CD4-positive, alpha-beta memory T cell (primary cell): Measurements from ENCODE around the gene CDH16. TPM values are rescaled to one million over a fixed set of nuclear protein-coding genes. Genes with fewer than 3 reads are reported as not detected.
A peak's percentile ranks its signal among the peaks of the same experiment; 100 is the strongest.

Source experiments
- CTCF ChIA-PET: fragments of 350-600 bp; sonication (Branson Sonifier 250); formaldehyde crosslinking; loops from one replicate; lab custom pipeline; 2021; ENCODE audit warnings: inconsistent platforms; ENCODE audit not compliant: partially characterized antibody; lab: Charles Lee
- POLR2A ChIA-PET: fragments of 350-600 bp; sonication (Branson Sonifier 250); formaldehyde crosslinking; loops from one replicate; lab custom pipeline; 2021; ENCODE audit not compliant: partially characterized antibody; lab: Charles Lee
- DNase-seq, 5 donors: peaks; one replicate each; pipeline versions ENCODE4 v3.0.0 to v3.0.0-alpha.2; 2020 to 2022; ENCODE audit warnings: mixed read lengths in 1 of 5
- H3K27ac ChIP-seq: one replicate; pipeline ENCODE4 v1.7.0; 2013; ENCODE audit warnings: low read depth, low read length
- H3K27me3 ChIP-seq: 2 replicates; pipeline ENCODE4 v1.7.0; 2013; ENCODE audit warnings: mild to moderate bottlenecking, low read length, moderate library complexity; ENCODE audit not compliant: insufficient read depth
- H3K36me3 ChIP-seq: 2 replicates; pipeline ENCODE4 v1.7.0; 2013; ENCODE audit warnings: mild to moderate bottlenecking, low read length, moderate library complexity; ENCODE audit not compliant: insufficient read depth
- H3K4me1 ChIP-seq: 2 replicates; pipeline ENCODE4 v1.7.0; 2013; ENCODE audit warnings: mild to moderate bottlenecking, low read length, moderate library complexity; ENCODE audit not compliant: insufficient read depth
- H3K4me3 ChIP-seq, 2 donors: one replicate each; pipeline ENCODE4 v1.7.0; 2013; ENCODE audit warnings: low read length in 2 of 2, mild to moderate bottlenecking in 1 of 2
- H3K9me3 ChIP-seq, 2 donors: one replicate each; pipeline ENCODE4 v1.7.0; 2013; ENCODE audit warnings: low read length in 2 of 2, control low read depth in 1 of 2; ENCODE audit not compliant: control insufficient read depth in 1 of 2
- H3K27ac Mint-ChIP-seq, 7 donors: one replicate each; pipeline ENCODE4 v1.8.0; 2020 to 2021; ENCODE audit warnings: mixed read lengths in 7 of 7, mild to moderate bottlenecking in 6 of 7, inconsistent platforms in 3 of 7, moderate library complexity in 3 of 7
- H3K27me3 Mint-ChIP-seq, 2 donors: one replicate each; pipeline ENCODE4 v1.8.0; 2020 to 2021; ENCODE audit warnings: mixed read lengths in 2 of 2
- H3K36me3 Mint-ChIP-seq, 2 donors: one replicate each; pipeline ENCODE4 v1.8.0; 2020 to 2021; ENCODE audit warnings: mixed read lengths in 2 of 2, inconsistent platforms in 1 of 2, mild to moderate bottlenecking in 1 of 2
- H3K4me1 Mint-ChIP-seq, 4 donors: one replicate each; pipeline ENCODE4 v1.8.0; 2020 to 2021; ENCODE audit warnings: mixed read lengths in 4 of 4, mild to moderate bottlenecking in 1 of 4
- H3K4me3 Mint-ChIP-seq, 8 donors: one replicate each; pipeline ENCODE4 v1.8.0; 2020 to 2021; ENCODE audit warnings: mixed read lengths in 8 of 8, mild to moderate bottlenecking in 7 of 8, moderate library complexity in 6 of 8, inconsistent platforms in 3 of 8
- H3K9me3 Mint-ChIP-seq, 8 donors: one replicate each; pipeline ENCODE4 v1.8.0; 2020 to 2021; ENCODE audit warnings: mixed read lengths in 8 of 8, mild to moderate bottlenecking in 5 of 8, inconsistent platforms in 3 of 8, moderate library complexity in 1 of 8
- intact Hi-C: fragments of 100-400 bp; cut with micrococcal nuclease; formaldehyde crosslinking; loops from one replicate; pipeline ENCODE4 v1.15.1; 2023
- polyA plus RNA-seq, 2 donors: library from polyadenylated mRNA; unstranded; fragments of 300-500 nt; fragmentation: Illumina TruSeq; gene quantifications; one replicate each; pipeline ENCODE4 v1.2.3, GENCODE V29; 2021
- total RNA-seq, 2 experiments: library from RNA; stranded (reverse); gene quantifications; one replicate each; pipeline ENCODE4 v1.2.3, GENCODE V29; 2021

CDH16 gene
- total and polyA plus RNA-seq, 4 experiments from 2014 or later, result not detected

DNA sequence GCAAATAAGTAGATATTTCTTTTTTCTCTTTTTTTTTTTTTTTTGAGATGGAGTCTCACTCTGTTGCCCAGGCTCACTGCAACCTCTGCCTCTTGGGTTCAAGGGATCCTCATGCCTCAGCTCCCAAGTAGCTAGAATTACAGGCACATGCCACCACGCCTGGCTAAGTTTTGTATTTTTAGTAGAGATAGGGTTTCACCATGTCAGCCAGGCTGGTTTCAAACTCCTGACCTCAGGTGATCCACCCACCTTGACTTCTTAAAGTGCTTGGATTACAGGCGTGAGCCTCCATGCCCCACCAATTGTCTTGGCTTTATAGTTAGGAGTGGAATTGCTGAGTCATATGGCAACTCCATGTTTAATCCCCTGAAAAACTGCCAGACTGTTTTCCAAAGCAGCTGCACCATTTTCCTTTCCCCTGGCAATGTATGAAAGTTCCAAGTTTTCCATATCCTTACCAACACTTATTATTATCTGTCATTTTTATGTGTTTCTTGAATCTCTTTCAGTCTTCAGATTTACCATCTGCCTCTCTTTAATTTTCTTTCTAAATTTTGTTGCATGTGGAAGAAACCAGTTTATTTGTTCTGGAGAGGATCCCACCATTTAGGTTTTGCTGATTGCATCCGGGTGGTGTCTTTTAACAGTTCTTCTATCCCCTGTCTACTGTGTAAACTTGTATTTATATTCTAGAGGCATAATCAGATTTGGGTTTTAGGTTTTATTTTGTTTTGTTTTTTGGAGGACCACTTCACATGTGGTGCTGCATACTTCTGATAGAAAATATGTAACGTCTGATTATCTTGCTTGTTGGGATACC is 32.5 kb upstream of the CDH16 start:
- Mint-ChIP-seq H3K9me3 (peaks cover 0 to 8% (median 4%) of the 10 kb centered on the region in 8 donors), H3K27me3 (peaks cover 33 to 39% of the 10 kb centered on the region in 2 donors), H3K27ac (no peak overlapping the region), H3K4me3 (no peak overlapping the region), H3K4me1 (peaks cover 9 to 24% (median 13%) of the 10 kb centered on the region in 4 donors), H3K36me3 (peaks cover 3 to 5% of the 10 kb centered on the region in 2 donors)
- Histone ChIP-seq H3K9me3 (no peaks in the 10 kb centered on the region), H3K4me3 (no peak overlapping the region), H3K4me1 (peaks cover 11% of the 10 kb centered on the region), H3K36me3 (no peaks in the 10 kb centered on the region), H3K27ac (no peak overlapping the region), H3K27me3 (peaks cover 16% of the 10 kb centered on the region)
- POLR2A ChIA-PET, result no interaction called here
- CTCF ChIA-PET, result no interaction called here
- no peak for DNase-seq
- intact Hi-C loops, result loop anchor here (5.0 kb wide), 1 partner anchor 516 kb away; no protein-coding TSS in a partner anchor

DNA sequence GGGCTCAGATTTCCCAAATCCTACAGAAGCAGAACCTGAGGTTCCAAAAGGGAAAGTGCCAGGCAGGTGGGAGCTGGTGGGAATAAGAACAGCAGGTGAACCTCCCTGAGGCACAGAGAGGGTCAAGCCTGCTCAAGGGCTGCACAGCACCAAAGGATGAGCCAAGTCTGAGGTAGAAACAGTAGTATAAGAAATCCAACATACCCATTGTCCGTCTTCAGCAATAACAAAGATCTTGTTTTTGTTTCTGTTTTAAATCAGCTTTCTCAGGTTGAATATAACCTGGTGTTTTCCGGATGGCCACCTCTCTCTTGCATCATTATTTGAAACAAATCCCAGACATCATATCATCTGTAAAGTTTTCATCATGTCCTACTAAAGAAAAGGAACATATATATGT is 31.8 kb upstream of the CDH16 start:
- DNase-seq, result no peak
- intact Hi-C loops, result loop anchor here (5.0 kb wide), 1 partner anchor 517 kb away; no protein-coding TSS in a partner anchor
- Mint-ChIP-seq H3K9me3 (peaks cover 0 to 8% (median 4%) of the 10 kb centered on the region in 8 donors), H3K27ac (no peak overlapping the region), H3K27me3 (peaks cover 33 to 39% of the 10 kb centered on the region in 2 donors), H3K36me3 (peaks cover 3 to 5% of the 10 kb centered on the region in 2 donors), H3K4me3 (peak overlapping the region in 2 of 8 donors; percentile 13 to 16), H3K4me1 (peaks cover 9 to 24% (median 13%) of the 10 kb centered on the region in 4 donors)
- peaks cover 11% of the 10 kb centered on the region for H3K4me1 ChIP-seq
- no peaks in the 10 kb centered on the region for H3K36me3 ChIP-seq
- POLR2A ChIA-PET, result no interaction called here
- H3K9me3 ChIP-seq, result no peaks in the 10 kb centered on the region
- no peak overlapping the region for H3K27ac ChIP-seq
- H3K4me3 ChIP-seq, result no peak overlapping the region
- peaks cover 16% of the 10 kb centered on the region for H3K27me3 ChIP-seq
- CTCF ChIA-PET, result interaction anchor here (0.7 kb wide), 1 partner anchor 203 kb away, joined by 3 read pairs; no protein-coding TSS in a partner anchor

DNA sequence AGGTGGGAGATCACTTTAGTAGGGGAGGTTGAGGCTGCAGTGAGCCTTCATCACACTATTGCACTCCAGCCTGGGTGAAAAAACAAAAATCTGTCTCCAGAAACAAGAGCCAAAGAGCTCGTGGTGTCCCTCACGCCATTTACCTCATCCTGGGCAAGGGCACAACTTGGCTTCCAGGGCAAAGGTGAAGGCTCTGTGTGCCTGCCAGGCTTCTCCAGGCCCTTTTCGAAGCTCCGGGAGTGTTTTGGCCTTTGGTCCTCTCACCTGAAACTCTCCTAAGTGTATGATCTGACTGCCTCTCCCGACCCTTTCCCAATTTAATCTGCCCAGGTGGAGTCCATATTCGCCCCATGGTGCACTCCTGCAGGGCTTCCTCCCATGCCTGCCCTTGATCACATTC is 30.8 kb upstream of the CDH16 start:
- H3K27me3 ChIP-seq, result peaks cover 16% of the 10 kb centered on the region
- DNase-seq, result peak in 1 of 5 donors; percentile 2
- H3K36me3 Mint-ChIP-seq, result peaks cover 3 to 5% of the 10 kb centered on the region in 2 donors
- peak overlapping the region in 4 of 8 donors; percentile 29 to 71 (median 48) for H3K4me3 Mint-ChIP-seq
- no peaks in the 10 kb centered on the region for H3K9me3 ChIP-seq
- ChIA-PET CTCF (no interaction called here), POLR2A (no interaction called here)
- H3K4me1 ChIP-seq, result peaks cover 11% of the 10 kb centered on the region
- no peak overlapping the region for H3K4me3 ChIP-seq
- H3K9me3 Mint-ChIP-seq, result peaks cover 0 to 8% (median 4%) of the 10 kb centered on the region in 8 donors
- H3K4me1 Mint-ChIP-seq, result peaks cover 9 to 24% (median 13%) of the 10 kb centered on the region in 4 donors
- H3K27ac Mint-ChIP-seq, result no peak overlapping the region
- H3K27me3 Mint-ChIP-seq, result peaks cover 33 to 39% of the 10 kb centered on the region in 2 donors
- H3K36me3 ChIP-seq, result no peaks in the 10 kb centered on the region
- intact Hi-C loops, result no loop called here
- H3K27ac ChIP-seq, result no peak overlapping the region

DNA sequence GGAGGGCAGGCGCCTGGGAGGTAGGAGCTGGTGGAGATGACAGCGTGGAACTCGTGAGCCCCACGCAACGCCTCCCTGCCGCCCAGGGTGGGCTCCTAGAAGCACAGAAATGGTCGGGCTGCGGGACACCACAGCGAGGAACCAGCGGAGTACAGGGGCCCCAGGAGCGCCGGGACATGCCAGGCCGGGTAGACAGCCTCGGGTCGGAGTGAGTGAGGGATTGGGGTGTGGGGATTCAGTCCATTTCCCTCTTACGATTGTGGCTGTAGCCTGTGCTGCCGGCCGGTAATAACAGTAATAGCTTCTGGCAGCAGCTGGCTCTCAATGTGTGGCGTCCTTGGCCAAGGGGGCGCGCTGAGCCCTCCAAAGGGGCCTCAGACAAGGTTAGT is 30.1 kb upstream of the CDH16 start:
- CTCF ChIA-PET, result no interaction called here
- intact Hi-C loops, result no loop called here
- H3K27me3 ChIP-seq, result peaks cover 16% of the 10 kb centered on the region
- DNase-seq, result no peak
- POLR2A ChIA-PET, result no interaction called here
- H3K27ac ChIP-seq, result no peak overlapping the region
- no peak overlapping the region for H3K27ac Mint-ChIP-seq
- no peak overlapping the region for H3K4me3 ChIP-seq
- H3K36me3 ChIP-seq, result peaks cover 3% of the 10 kb centered on the region
- H3K9me3 Mint-ChIP-seq, result peaks cover 0 to 8% (median 4%) of the 10 kb centered on the region in 8 donors
- H3K4me1 Mint-ChIP-seq, result peaks cover 9 to 24% (median 13%) of the 10 kb centered on the region in 4 donors
- H3K4me3 Mint-ChIP-seq, result peak overlapping the region; percentile 86 to 96 (median 90)
- H3K36me3 Mint-ChIP-seq, result peaks cover 5 to 7% of the 10 kb centered on the region in 2 donors
- peaks cover 31 to 37% of the 10 kb centered on the region in 2 donors for H3K27me3 Mint-ChIP-seq
- no peaks in the 10 kb centered on the region for H3K9me3 ChIP-seq
- peaks cover 11% of the 10 kb centered on the region for H3K4me1 ChIP-seq

DNA sequence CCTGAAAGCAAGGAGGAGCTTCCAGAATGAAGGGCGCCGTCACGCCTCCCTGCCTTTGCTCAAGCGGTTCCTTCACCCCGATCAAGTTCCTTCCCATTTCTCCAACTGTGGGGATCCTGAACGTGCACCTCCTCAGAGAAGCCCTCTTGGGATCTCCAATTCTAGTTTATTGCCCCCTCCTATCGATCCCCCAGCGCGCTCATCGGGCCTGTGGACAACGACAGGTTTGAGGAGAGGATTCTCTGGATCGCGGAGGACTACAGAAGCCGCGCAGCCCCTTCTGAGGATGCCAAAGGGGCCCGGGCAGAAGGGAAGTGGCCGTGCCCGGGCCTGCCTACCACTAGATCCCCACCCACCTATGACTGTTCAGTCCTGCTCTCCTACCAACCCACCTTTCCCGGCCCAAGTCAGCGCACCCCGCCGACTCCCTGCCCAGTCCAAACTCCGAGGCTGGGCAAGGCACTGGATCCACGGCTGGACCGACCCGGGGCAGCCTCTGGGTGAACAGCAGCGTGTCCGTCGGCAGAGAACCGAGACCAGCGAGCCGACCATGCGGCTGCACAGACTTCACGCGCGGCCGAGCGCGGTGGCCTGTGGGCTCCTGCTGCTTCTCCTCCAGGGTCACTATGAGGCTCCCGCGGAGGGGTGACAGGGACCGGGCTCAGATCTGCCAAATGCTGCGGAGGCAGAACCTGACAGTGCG is 29.6 kb upstream of the CDH16 start:
- CTCF ChIA-PET, result interaction anchor here (1.2 kb wide), 1 partner anchor 10 kb away, joined by 6 read pairs; no protein-coding TSS in a partner anchor
- H3K27me3 Mint-ChIP-seq, result peaks cover 30 to 34% of the 10 kb centered on the region in 2 donors
- peak overlapping the region; percentile 86 to 96 (median 90) for H3K4me3 Mint-ChIP-seq
- Histone ChIP-seq H3K4me1 (peaks cover 11% of the 10 kb centered on the region), H3K27me3 (peaks cover 16% of the 10 kb centered on the region), H3K9me3 (no peaks in the 10 kb centered on the region), H3K36me3 (peaks cover 8% of the 10 kb centered on the region), H3K27ac (no peak overlapping the region), H3K4me3 (peak overlapping the region; percentile 42 to 60)
- peaks cover 5 to 7% of the 10 kb centered on the region in 2 donors for H3K36me3 Mint-ChIP-seq
- POLR2A ChIA-PET, result interaction anchor here (1.4 kb wide), 1 partner anchor 14 kb away, joined by 6 read pairs; the partner anchor contains the start of gene CIAO2B
- H3K4me1 Mint-ChIP-seq, result peaks cover 9 to 24% (median 13%) of the 10 kb centered on the region in 4 donors
- intact Hi-C loops, result no loop called here
- H3K27ac Mint-ChIP-seq, result peak overlapping the region in 2 of 7 donors; percentile 88 to 89
- peaks cover 0 to 8% (median 4%) of the 10 kb centered on the region in 8 donors for H3K9me3 Mint-ChIP-seq
- peak in 1 of 5 donors; percentile 33 for DNase-seq

DNA sequence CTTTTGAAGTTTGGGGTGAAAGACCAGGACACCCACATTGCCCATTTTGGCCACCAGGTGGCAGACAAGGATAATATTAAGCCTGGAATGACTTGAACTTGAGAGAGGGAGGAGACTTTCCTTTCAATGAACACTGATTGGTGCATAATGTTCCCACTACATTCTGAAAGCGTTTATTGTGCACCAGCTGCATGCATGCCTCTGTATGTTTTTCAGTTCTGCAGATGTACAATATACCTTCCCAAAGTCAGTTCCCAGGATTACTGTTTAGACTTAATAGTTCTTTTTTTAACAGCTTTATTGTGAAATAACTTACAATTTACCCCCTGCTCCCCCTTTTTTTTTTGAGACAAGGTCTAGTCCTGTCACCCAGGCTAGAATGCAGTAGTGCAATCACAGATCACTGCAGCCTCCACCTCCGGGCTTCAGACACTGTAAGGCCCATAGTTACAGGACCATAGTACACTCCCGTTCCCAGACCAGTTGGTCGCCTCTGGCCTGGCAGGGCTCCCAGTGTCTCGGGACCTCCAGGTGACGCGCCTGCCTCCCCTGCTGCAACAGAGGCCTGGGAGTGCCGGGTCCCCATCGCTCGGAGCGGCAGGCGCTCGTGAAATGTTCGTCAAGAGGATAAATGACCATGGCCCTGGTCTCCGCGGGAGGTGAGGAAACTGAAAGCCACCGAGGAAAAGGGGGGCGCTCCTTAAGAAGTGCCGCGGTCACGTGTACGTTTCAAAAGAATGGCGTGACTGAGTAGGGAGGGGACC is 28.8 kb upstream of the CDH16 start:
- peaks cover 26 to 27% of the 10 kb centered on the region in 2 donors for H3K27me3 Mint-ChIP-seq
- H3K36me3 ChIP-seq, result peaks cover 16% of the 10 kb centered on the region
- peaks cover 10 to 13% of the 10 kb centered on the region in 2 donors for H3K36me3 Mint-ChIP-seq
- no peak overlapping the region for H3K27ac ChIP-seq
- CTCF ChIA-PET, result interaction anchor here (0.7 to 2.5 kb wide), 5 partner anchors 9 to 238 kb away, joined by 3 to 8 read pairs (median 4); no protein-coding TSS in a partner anchor
- peak overlapping the region in 1 of 2 donors; percentile 60 for H3K4me3 ChIP-seq
- H3K9me3 ChIP-seq, result no peaks in the 10 kb centered on the region
- peaks cover 11% of the 10 kb centered on the region for H3K4me1 ChIP-seq
- H3K27me3 ChIP-seq, result peaks cover 16% of the 10 kb centered on the region
- intact Hi-C loops, result loop anchor here (2.0 kb wide), 1 partner anchor 213 kb away; no protein-coding TSS in a partner anchor
- H3K4me3 Mint-ChIP-seq, result peak overlapping the region; percentile 86 to 96 (median 90)
- H3K4me1 Mint-ChIP-seq, result peaks cover 9 to 24% (median 13%) of the 10 kb centered on the region in 4 donors
- peak overlapping the region in 6 of 7 donors; percentile 10 to 79 (median 39) for H3K27ac Mint-ChIP-seq
- peaks cover 0 to 8% (median 4%) of the 10 kb centered on the region in 8 donors for H3K9me3 Mint-ChIP-seq
- POLR2A ChIA-PET, result interaction anchor here (0.6 to 1.4 kb wide), 2 partner anchors 14 to 271 kb away, joined by 3 to 6 read pairs; partner anchors contain the start of gene CIAO2B
- DNase-seq, result peak; percentile 77 to 83 (median 81)
